GM23338 (cell line): Measurements from ENCODE around the gene ANKRD44. TPM values are rescaled to one million over a fixed set of nuclear protein-coding genes. Genes with fewer than 3 reads are reported as not detected.

Experiments used
- ATAC-seq: fragments of 200-7000 bp; cut with Tn5 transposase; 3 replicates; pipeline ENCODE4 v1.9.1; 2020
- DNase-seq: peaks from one replicate; pipeline ENCODE4 v3.0.0-alpha.2; 2015; ENCODE audit warnings: low spot score
- H2AFZ ChIP-seq: fragments of 200-600 bp; sonication (generic); 2 replicates; pipeline ENCODE4 v1.8.0; 2016; ENCODE audit warnings: antibody characterized with exemption, mild to moderate bottlenecking, moderate library complexity
- H3F3A ChIP-seq: fragments of 200-600 bp; sonication (generic); replicated peaks from 2 replicates; pipeline ENCODE4 v1.8.0; 2017; ENCODE audit warnings: antibody characterized with exemption, mixed run types, low read depth
- H3K27ac ChIP-seq: fragments of 200-600 bp; sonication (generic); 2 replicates; pipeline ENCODE4 v1.6.1; 2016; ENCODE audit warnings: low read depth
- H3K27me3 ChIP-seq: fragments of 200-600 bp; sonication (generic); 2 replicates; pipeline ENCODE4 v1.8.0; 2016; ENCODE audit warnings: mild to moderate bottlenecking, mixed run types, moderate library complexity; ENCODE audit not compliant: insufficient read depth
- H3K36me3 ChIP-seq: fragments of 200-600 bp; sonication (generic); 2 replicates; pipeline ENCODE4 v1.8.0; 2016; ENCODE audit warnings: mild to moderate bottlenecking; ENCODE audit not compliant: insufficient read depth
- H3K4me1 ChIP-seq: fragments of 200-600 bp; sonication (generic); 2 replicates; pipeline ENCODE4 v1.8.0; 2016; ENCODE audit warnings: mild to moderate bottlenecking, moderate library complexity; ENCODE audit not compliant: insufficient read depth
- H3K4me2 ChIP-seq: fragments of 200-600 bp; sonication (generic); 2 replicates; pipeline ENCODE4 v1.7.1; 2017; ENCODE audit warnings: mixed run types
- H3K4me3 ChIP-seq: fragments of 200-600 bp; sonication (generic); 2 replicates; pipeline ENCODE4 v1.6.1; 2016; ENCODE audit warnings: mixed run types
- H3K79me2 ChIP-seq: fragments of 200-600 bp; sonication (generic); replicated peaks from 2 replicates; pipeline ENCODE4 v1.8.0; 2017; ENCODE audit warnings: mild to moderate bottlenecking; ENCODE audit not compliant: insufficient read depth
- H3K9me2 ChIP-seq: fragments of 200-600 bp; sonication (generic); 2 replicates; pipeline ENCODE4 v1.8.0; 2017; ENCODE audit not compliant: insufficient read depth
- H4K20me1 ChIP-seq: fragments of 200-600 bp; sonication (generic); replicated peaks from 2 replicates; pipeline ENCODE4 v1.8.0; 2017; ENCODE audit warnings: mild to moderate bottlenecking; ENCODE audit not compliant: insufficient read depth
- H3K27ac Mint-ChIP-seq: 2 replicates; pipeline ENCODE4 v1.8.0; 2020; ENCODE audit warnings: inconsistent platforms, mild to moderate bottlenecking, moderate library complexity, mixed read lengths
- H3K27me3 Mint-ChIP-seq: 3 replicates; pipeline ENCODE4 v1.8.0; 2022; ENCODE audit warnings: low read depth, mild to moderate bottlenecking, moderate library complexity, mixed read lengths, inconsistent platforms; ENCODE audit not compliant: insufficient read depth, poor library complexity
- H3K36me3 Mint-ChIP-seq: 3 replicates; pipeline ENCODE4 v1.8.0; 2021; ENCODE audit warnings: low read depth, mild to moderate bottlenecking, inconsistent platforms, moderate library complexity, mixed read lengths
- H3K4me1 Mint-ChIP-seq: 3 replicates; pipeline ENCODE4 v1.8.0; 2020; ENCODE audit warnings: mild to moderate bottlenecking, inconsistent platforms, mixed read lengths
- H3K4me3 Mint-ChIP-seq: 3 replicates; pipeline ENCODE4 v1.8.0; 2021; ENCODE audit warnings: moderate library complexity, mild to moderate bottlenecking, inconsistent platforms, mixed read lengths
- H3K9me3 Mint-ChIP-seq: 3 replicates; pipeline ENCODE4 v1.8.0; 2020; ENCODE audit warnings: moderate library complexity, mild to moderate bottlenecking, inconsistent platforms, mixed read lengths
- CREB1 ChIP-seq: fragments of 250-450 bp; sonication (Bioruptor Pico); IDR thresholded peaks from 2 replicates; pipeline ENCODE4 v1.5.0; 2020; ENCODE audit warnings: low read depth, mild to moderate bottlenecking, moderate library complexity
- EZH2 ChIP-seq: fragments of 200-600 bp; sonication (generic); IDR thresholded peaks from one replicate; pipeline ENCODE4 v1.8.0; 2017; ENCODE audit warnings: antibody characterized with exemption, mild to moderate bottlenecking, low read depth; ENCODE audit not compliant: unreplicated experiment
- EZH2phosphoT487 ChIP-seq: fragments of 200-600 bp; sonication (generic); IDR thresholded peaks from one replicate; pipeline ENCODE4 v1.8.1; 2018; ENCODE audit warnings: antibody characterized with exemption; ENCODE audit not compliant: unreplicated experiment
- JUNB ChIP-seq: IDR thresholded peaks from one replicate; pipeline ENCODE4 v1.6.1; 2016; ENCODE audit warnings: antibody characterized with exemption; ENCODE audit not compliant: unreplicated experiment
- NANOG ChIP-seq: IDR thresholded peaks from 2 replicates; pipeline ENCODE4 v1.6.1; 2016; ENCODE audit warnings: antibody characterized with exemption, borderline replicate concordance
- POLR2AphosphoS5 ChIP-seq: IDR thresholded peaks from 2 replicates; pipeline ENCODE4 v1.6.1; 2016; ENCODE audit warnings: antibody characterized with exemption, low read depth
- STAT1 ChIP-seq: IDR thresholded peaks from one replicate; pipeline ENCODE4 v1.6.1; 2016; ENCODE audit warnings: antibody characterized with exemption; ENCODE audit not compliant: unreplicated experiment
- ZNF114 ChIP-seq: fragments of 250-450 bp; sonication (Bioruptor Pico); IDR thresholded peaks from 2 replicates; pipeline ENCODE4 v1.5.0; 2020; ENCODE audit warnings: mild to moderate bottlenecking, moderate library complexity
- ZNF331 ChIP-seq: fragments of 250-450 bp; sonication (Bioruptor Pico); IDR thresholded peaks from 2 replicates; pipeline ENCODE4 v1.5.0; 2020; ENCODE audit warnings: low read depth, mild to moderate bottlenecking, moderate library complexity
- polyA plus RNA-seq: library from polyadenylated mRNA; unstranded; fragments of >200 nt; fragmentation: Nextera tagmentation; extraction: Ambion mirVana; gene quantifications from 2 replicates; pipeline ENCODE4 v1.2.1, GENCODE V29; 2016
- total RNA-seq: library from RNA; depleted of rRNA; stranded (reverse); fragments of >200 nt; shearing (Covaris generic); gene quantifications from 2 replicates; pipeline ENCODE4 v1.2.3, GENCODE V29; 2014
- TF ChIP-seq, protein P1 (sequence below): fragments of 250-450 bp; sonication (Bioruptor Pico); IDR thresholded peaks from 2 replicates; pipeline ENCODE4 v1.5.0; 2020; ENCODE audit warnings: mild to moderate bottlenecking, moderate library complexity
- TF ChIP-seq, protein P2 (sequence below), 2 experiments: fragments of 200-600 bp in 1 of 2; sonication (generic) in 1 of 2; conservative IDR thresholded peaks; 2 replicates each; pipeline versions ENCODE4 v1.5.1 to v1.6.1; 2016 to 2017; ENCODE audit warnings: antibody characterized with exemption in 2 of 2, low read depth in 2 of 2, mild to moderate bottlenecking in 2 of 2, moderate library complexity in 1 of 2
- TF ChIP-seq, protein P3 (sequence below): IDR thresholded peaks from one replicate; pipeline ENCODE4 v1.6.1; 2018; ENCODE audit warnings: antibody characterized with exemption; ENCODE audit not compliant: unreplicated experiment
- TF ChIP-seq, protein P4 (sequence below): IDR thresholded peaks from 2 replicates; pipeline ENCODE4 v1.6.1; 2016; ENCODE audit warnings: antibody characterized with exemption

ANKRD44 gene
- total and polyA plus RNA-seq, 2 experiments from 2014 or later, result 0.44 to 0.56 TPM

DNA sequence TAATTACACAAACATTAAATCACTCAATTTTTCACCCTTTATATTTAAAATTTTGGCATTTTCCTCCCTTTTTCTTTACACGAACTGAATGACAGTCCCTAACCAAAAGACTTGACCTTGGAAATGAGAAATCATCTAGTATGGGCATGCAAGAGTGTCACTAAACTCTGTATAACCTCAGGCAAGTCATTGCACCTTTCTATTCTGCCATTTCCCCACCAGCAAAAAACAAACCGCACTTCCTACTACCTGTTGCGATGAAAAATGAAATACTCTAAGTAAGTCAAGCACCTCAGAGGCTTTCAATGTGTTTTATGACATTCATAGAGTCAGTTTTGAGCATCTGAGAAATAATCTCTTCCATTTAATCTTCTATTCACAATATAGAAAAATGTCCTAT, 44.1 kb downstream of the ANKRD44 start:
- no peaks in the 10 kb centered on the region for H3K79me2 ChIP-seq
- H3K36me3 ChIP-seq, result no peaks in the 10 kb centered on the region
- no peak for ATAC-seq
- H3K4me1 ChIP-seq, result no peaks in the 10 kb centered on the region
- H3K4me3 Mint-ChIP-seq, result no peak overlapping the region
- no peak overlapping the region for H3K4me3 ChIP-seq
- H4K20me1 ChIP-seq, result no peaks in the 10 kb centered on the region
- no peak overlapping the region for H3K27ac Mint-ChIP-seq
- H3K9me3 Mint-ChIP-seq, result no peaks in the 10 kb centered on the region
- no peaks in the 10 kb centered on the region for H3K36me3 Mint-ChIP-seq
- H3K9me2 ChIP-seq, result no peaks in the 10 kb centered on the region
- peaks cover 3% of the 10 kb centered on the region for H3K27me3 Mint-ChIP-seq
- H3F3A ChIP-seq, result no peaks in the 10 kb centered on the region
- H3K27me3 ChIP-seq, result no peaks in the 10 kb centered on the region
- H3K4me2 ChIP-seq, result no peak overlapping the region
- TF ChIP-seq JUNB (no peak), EZH2 (no peak), NANOG (no peak), STAT1 (no peak), EZH2phosphoT487 (no peak), ZNF114 (CRISPR knock-in tag) (no peak), CREB1 (CRISPR knock-in tag) (no peak), POLR2AphosphoS5 (no peak), ZNF331 (no peak)
- TF ChIP-seq, protein P1, sequence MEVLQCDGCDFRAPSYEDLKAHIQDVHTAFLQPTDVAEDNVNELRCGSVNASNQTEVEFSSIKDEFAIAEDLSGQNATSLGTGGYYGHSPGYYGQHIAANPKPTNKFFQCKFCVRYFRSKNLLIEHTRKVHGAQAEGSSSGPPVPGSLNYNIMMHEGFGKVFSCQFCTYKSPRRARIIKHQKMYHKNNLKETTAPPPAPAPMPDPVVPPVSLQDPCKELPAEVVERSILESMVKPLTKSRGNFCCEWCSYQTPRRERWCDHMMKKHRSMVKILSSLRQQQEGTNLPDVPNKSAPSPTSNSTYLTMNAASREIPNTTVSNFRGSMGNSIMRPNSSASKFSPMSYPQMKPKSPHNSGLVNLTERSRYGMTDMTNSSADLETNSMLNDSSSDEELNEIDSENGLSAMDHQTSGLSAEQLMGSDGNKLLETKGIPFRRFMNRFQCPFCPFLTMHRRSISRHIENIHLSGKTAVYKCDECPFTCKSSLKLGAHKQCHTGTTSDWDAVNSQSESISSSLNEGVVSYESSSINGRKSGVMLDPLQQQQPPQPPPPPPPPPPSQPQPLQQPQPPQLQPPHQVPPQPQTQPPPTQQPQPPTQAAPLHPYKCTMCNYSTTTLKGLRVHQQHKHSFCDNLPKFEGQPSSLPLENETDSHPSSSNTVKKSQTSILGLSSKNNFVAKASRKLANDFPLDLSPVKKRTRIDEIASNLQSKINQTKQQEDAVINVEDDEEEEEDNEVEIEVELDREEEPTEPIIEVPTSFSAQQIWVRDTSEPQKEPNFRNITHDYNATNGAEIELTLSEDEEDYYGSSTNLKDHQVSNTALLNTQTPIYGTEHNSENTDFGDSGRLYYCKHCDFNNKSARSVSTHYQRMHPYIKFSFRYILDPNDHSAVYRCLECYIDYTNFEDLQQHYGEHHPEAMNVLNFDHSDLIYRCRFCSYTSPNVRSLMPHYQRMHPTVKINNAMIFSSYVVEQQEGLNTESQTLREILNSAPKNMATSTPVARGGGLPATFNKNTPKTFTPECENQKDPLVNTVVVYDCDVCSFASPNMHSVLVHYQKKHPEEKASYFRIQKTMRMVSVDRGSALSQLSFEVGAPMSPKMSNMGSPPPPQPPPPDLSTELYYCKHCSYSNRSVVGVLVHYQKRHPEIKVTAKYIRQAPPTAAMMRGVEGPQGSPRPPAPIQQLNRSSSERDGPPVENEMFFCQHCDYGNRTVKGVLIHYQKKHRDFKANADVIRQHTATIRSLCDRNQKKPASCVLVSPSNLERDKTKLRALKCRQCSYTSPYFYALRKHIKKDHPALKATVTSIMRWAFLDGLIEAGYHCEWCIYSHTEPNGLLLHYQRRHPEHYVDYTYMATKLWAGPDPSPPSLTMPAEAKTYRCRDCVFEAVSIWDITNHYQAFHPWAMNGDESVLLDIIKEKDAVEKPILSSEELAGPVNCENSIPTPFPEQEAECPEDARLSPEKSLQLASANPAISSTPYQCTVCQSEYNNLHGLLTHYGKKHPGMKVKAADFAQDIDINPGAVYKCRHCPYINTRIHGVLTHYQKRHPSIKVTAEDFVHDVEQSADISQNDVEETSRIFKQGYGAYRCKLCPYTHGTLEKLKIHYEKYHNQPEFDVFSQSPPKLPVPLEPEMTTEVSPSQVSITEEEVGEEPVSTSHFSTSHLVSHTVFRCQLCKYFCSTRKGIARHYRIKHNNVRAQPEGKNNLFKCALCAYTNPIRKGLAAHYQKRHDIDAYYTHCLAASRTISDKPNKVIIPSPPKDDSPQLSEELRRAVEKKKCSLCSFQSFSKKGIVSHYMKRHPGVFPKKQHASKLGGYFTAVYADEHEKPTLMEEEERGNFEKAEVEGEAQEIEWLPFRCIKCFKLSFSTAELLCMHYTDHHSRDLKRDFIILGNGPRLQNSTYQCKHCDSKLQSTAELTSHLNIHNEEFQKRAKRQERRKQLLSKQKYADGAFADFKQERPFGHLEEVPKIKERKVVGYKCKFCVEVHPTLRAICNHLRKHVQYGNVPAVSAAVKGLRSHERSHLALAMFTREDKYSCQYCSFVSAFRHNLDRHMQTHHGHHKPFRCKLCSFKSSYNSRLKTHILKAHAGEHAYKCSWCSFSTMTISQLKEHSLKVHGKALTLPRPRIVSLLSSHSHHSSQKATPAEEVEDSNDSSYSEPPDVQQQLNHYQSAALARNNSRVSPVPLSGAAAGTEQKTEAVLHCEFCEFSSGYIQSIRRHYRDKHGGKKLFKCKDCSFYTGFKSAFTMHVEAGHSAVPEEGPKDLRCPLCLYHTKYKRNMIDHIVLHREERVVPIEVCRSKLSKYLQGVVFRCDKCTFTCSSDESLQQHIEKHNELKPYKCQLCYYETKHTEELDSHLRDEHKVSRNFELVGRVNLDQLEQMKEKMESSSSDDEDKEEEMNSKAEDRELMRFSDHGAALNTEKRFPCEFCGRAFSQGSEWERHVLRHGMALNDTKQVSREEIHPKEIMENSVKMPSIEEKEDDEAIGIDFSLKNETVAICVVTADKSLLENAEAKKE (CRISPR knock-in tag), result no peak
- TF ChIP-seq, protein P2, sequence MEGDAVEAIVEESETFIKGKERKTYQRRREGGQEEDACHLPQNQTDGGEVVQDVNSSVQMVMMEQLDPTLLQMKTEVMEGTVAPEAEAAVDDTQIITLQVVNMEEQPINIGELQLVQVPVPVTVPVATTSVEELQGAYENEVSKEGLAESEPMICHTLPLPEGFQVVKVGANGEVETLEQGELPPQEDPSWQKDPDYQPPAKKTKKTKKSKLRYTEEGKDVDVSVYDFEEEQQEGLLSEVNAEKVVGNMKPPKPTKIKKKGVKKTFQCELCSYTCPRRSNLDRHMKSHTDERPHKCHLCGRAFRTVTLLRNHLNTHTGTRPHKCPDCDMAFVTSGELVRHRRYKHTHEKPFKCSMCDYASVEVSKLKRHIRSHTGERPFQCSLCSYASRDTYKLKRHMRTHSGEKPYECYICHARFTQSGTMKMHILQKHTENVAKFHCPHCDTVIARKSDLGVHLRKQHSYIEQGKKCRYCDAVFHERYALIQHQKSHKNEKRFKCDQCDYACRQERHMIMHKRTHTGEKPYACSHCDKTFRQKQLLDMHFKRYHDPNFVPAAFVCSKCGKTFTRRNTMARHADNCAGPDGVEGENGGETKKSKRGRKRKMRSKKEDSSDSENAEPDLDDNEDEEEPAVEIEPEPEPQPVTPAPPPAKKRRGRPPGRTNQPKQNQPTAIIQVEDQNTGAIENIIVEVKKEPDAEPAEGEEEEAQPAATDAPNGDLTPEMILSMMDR (conservative IDR thresholded peaks at IDR 0.05; ENCODE audit: low read depth in 2 of 2), result no peak
- TF ChIP-seq, protein P3, sequence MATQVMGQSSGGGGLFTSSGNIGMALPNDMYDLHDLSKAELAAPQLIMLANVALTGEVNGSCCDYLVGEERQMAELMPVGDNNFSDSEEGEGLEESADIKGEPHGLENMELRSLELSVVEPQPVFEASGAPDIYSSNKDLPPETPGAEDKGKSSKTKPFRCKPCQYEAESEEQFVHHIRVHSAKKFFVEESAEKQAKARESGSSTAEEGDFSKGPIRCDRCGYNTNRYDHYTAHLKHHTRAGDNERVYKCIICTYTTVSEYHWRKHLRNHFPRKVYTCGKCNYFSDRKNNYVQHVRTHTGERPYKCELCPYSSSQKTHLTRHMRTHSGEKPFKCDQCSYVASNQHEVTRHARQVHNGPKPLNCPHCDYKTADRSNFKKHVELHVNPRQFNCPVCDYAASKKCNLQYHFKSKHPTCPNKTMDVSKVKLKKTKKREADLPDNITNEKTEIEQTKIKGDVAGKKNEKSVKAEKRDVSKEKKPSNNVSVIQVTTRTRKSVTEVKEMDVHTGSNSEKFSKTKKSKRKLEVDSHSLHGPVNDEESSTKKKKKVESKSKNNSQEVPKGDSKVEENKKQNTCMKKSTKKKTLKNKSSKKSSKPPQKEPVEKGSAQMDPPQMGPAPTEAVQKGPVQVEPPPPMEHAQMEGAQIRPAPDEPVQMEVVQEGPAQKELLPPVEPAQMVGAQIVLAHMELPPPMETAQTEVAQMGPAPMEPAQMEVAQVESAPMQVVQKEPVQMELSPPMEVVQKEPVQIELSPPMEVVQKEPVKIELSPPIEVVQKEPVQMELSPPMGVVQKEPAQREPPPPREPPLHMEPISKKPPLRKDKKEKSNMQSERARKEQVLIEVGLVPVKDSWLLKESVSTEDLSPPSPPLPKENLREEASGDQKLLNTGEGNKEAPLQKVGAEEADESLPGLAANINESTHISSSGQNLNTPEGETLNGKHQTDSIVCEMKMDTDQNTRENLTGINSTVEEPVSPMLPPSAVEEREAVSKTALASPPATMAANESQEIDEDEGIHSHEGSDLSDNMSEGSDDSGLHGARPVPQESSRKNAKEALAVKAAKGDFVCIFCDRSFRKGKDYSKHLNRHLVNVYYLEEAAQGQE, result no peak
- TF ChIP-seq, protein P4, sequence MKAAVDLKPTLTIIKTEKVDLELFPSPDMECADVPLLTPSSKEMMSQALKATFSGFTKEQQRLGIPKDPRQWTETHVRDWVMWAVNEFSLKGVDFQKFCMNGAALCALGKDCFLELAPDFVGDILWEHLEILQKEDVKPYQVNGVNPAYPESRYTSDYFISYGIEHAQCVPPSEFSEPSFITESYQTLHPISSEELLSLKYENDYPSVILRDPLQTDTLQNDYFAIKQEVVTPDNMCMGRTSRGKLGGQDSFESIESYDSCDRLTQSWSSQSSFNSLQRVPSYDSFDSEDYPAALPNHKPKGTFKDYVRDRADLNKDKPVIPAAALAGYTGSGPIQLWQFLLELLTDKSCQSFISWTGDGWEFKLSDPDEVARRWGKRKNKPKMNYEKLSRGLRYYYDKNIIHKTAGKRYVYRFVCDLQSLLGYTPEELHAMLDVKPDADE, result no peak
- H3K4me1 Mint-ChIP-seq, result peaks cover 4% of the 10 kb centered on the region; the same call in 1 of the 3 replicates
- no peak for DNase-seq
- no peak overlapping the region for H3K27ac ChIP-seq
- H2AFZ ChIP-seq, result no peak overlapping the region
